ENCODE data around the gene RFX7.

Gene RFX7

DNA sequence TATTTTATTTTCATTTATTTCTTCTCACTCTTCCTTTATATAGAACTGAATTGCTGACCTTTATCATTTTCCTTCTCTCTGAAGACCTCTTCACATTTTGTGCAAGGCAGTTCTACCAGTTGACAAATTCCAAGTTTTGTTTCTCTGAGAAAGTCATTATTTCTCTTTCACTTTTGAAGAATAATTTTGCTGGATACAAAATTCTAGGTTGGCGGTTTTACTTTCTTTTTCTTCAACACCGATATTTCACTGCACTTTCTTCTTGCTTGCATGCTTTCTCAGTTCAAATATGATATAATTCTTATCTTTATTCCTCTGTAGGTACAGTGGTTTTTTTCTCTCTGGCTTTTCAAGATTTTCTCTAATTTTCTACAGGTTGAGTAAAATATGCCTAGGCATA is 15.9 kb downstream of the RFX7 start:
- TF ChIP-seq, protein P1, sequence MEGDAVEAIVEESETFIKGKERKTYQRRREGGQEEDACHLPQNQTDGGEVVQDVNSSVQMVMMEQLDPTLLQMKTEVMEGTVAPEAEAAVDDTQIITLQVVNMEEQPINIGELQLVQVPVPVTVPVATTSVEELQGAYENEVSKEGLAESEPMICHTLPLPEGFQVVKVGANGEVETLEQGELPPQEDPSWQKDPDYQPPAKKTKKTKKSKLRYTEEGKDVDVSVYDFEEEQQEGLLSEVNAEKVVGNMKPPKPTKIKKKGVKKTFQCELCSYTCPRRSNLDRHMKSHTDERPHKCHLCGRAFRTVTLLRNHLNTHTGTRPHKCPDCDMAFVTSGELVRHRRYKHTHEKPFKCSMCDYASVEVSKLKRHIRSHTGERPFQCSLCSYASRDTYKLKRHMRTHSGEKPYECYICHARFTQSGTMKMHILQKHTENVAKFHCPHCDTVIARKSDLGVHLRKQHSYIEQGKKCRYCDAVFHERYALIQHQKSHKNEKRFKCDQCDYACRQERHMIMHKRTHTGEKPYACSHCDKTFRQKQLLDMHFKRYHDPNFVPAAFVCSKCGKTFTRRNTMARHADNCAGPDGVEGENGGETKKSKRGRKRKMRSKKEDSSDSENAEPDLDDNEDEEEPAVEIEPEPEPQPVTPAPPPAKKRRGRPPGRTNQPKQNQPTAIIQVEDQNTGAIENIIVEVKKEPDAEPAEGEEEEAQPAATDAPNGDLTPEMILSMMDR (IDR thresholded peaks at IDR 0.05; ENCODE audit: control extremely low read depth, extremely low read depth, low read depth, missing control alignments): no peak
- ChIA-PET POLR2A (no interaction called here), CTCF (no interaction called here)
- no peak for DNase-seq (ENCODE audit: extremely low spot score)

DNA sequence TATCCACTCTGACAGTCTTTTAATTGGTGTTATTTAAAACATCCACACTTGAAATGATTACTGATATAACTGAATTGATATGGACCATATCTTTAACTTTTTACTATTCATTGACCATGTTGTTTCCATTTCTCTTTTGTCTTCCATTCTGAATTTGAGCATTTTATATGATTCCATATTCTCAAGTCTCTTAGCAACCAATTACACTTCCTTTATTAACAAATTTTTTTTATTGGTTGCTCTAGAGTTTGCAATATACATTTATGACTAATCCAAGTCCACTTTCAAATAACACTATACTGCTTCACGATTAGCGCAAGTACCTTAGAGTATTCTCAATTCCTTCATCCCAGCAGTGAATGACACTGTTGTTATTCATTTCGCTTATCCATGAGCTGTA is 16.4 kb downstream of the RFX7 start:
- POLR2A ChIA-PET: no interaction called here
- TF ChIP-seq, protein P1 (IDR thresholded peaks at IDR 0.05; ENCODE audit: control extremely low read depth, extremely low read depth, low read depth, missing control alignments): no peak
- no peak for DNase-seq (ENCODE audit: extremely low spot score)
- CTCF ChIA-PET: interaction anchor here (1.3 kb wide), 1 partner anchor 19 kb away, joined by 3 read pairs; no protein-coding TSS in a partner anchor

DNA sequence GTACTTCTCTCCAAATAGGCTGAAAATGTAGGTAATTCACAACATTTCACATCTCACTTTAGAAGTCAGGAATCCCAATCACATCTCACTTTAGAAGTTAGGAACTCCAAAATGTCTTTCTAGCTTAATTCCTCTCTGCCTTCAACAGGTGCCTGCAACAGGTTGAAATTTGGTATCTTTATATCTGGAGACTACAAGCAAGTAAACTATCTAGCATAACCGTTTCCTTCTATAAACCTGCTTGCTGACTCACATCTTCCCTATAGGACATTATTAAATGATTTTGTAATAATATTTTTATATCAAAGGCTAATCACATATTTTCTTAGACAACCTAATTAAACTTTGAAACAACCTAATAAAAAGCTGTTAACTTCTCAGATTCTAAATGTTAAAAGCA is 18.2 kb downstream of the RFX7 start:
- ChIA-PET POLR2A (no interaction called here), CTCF (interaction anchor here (0.8 to 1.3 kb wide), 5 partner anchors 9 to 193 kb away, joined by 3 to 4 read pairs (median 3); no protein-coding TSS in a partner anchor)
- TF ChIP-seq, protein P1 (IDR thresholded peaks at IDR 0.05; ENCODE audit: control extremely low read depth, extremely low read depth, low read depth, missing control alignments): no peak
- DNase-seq (ENCODE audit: extremely low spot score): no peak

DNA sequence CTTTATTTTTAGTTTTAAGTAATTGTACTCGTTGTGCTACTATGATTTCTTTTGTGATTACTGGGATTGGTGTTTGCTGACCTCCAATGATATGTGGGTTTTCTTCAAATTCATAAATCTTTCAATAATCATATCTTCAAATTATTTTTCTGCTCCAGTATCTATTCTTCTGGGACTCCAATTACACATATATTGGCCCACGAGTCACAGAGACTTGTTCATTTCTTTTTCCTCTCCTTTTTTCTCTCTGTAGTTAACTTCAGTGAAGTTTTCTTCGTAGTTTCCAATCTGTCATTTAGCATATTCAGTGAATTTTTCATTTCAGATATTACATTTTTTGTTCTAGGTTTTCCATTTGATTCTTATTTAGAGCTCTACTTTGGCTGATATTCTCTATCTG is 21.4 kb downstream of the RFX7 start:
- DNase-seq (ENCODE audit: extremely low spot score): no peak
- TF ChIP-seq, protein P1 (IDR thresholded peaks at IDR 0.05; ENCODE audit: control extremely low read depth, extremely low read depth, low read depth, missing control alignments): no peak
- ChIA-PET POLR2A (no interaction called here), CTCF (interaction anchor here (1.3 to 2.4 kb wide), 3 partner anchors 10 to 23 kb away, joined by 3 to 6 read pairs (median 4); no protein-coding TSS in a partner anchor)

DNA sequence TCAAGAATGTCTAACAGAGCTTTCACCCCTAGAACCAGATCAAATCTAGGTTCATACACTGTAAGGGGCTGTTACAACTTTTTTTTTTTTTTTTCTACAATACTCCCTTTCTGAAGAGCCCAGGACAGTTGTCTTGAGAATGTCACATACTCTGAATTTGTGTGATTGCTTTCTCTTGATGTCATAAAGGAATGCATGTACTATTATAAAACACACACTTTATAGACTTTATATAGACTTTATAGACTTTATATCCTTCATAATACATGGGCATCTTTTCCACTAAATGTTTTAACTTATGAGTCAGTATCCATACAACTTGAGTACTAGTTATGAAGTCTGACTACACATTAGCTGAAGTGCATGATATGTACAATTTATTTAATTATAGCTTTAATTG is 26.3 kb downstream of the RFX7 start:
- TF ChIP-seq, protein P1 (IDR thresholded peaks at IDR 0.05; ENCODE audit: control extremely low read depth, extremely low read depth, low read depth, missing control alignments): no peak
- CTCF ChIA-PET: no interaction called here
- no peak for DNase-seq (ENCODE audit: extremely low spot score)
- POLR2A ChIA-PET: no interaction called here

DNA sequence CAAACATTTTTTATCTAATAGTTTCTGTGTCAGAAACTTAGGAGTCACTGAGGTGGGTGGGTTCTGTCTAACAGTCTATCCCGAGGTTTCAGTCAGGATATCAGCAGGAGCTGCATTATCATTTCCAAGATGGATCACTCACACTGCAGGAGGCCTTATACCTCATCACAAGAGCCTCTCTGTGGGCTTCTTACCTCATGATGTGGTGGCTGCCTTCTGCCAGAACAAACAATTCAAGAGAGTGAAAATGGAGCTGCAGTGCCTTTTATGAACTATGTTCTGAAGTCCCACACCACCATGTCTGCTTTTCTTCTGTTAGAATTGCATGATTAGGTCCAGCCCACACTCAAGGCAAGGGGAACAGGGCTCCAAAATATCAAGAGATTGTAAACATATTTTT is 27.9 kb downstream of the RFX7 start:
- TF ChIP-seq, protein P1 (IDR thresholded peaks at IDR 0.05; ENCODE audit: control extremely low read depth, extremely low read depth, low read depth, missing control alignments): no peak
- no peak for DNase-seq (ENCODE audit: extremely low spot score)
- ChIA-PET CTCF (interaction anchor here (0.9 kb wide), 1 partner anchor 21 kb away, joined by 3 read pairs; no protein-coding TSS in a partner anchor), POLR2A (no interaction called here)
